Activated CD8-positive, alpha-beta memory T cell treated with anti-CD3 and anti-CD28 coated beads for 48 hours (primary cell): ENCODE measurements around the gene ZC3H12C.
"Not testable (repeated sequence)": the region's sequence is repeated elsewhere in the genome, so short reads cannot be mapped to it uniquely, and the experiment has no call there.

ENCODE experiments used
- DNase-seq, 3 experiments: peaks; one replicate each; pipeline ENCODE4 v3.0.0-alpha.2; 2020; ENCODE audit warnings: low read depth in 2 of 3, low spot score in 2 of 3

The ZC3H12C gene

GRCh38 chr11:110176366-110177085 is 83.3 kb downstream of the ZC3H12C start:
- DNase-seq: no peak

DNA sequence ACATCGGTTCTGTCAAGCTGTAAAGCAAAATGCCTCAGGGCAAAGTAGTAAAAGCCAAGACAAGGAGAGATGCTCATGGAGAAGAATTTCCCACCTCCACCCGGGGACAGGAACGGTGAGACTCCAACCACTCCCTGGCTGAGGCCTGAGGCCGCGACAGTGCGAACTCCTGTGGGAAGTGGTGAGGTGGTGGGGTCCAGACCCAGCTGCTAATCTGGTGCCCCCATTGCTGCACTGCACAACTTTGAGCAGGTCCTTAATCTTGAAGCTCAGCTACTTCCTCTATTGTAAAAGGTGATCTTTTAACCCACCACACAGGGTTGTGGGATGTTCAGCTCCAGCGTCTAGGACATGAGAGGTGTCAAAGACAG is 83.9 kb downstream of the ZC3H12C start:
- no peak for DNase-seq

- DNase-seq: no peak
Measured at GRCh38 chr11:110179064-110179463, 85.9 kb downstream of the ZC3H12C start.

DNA sequence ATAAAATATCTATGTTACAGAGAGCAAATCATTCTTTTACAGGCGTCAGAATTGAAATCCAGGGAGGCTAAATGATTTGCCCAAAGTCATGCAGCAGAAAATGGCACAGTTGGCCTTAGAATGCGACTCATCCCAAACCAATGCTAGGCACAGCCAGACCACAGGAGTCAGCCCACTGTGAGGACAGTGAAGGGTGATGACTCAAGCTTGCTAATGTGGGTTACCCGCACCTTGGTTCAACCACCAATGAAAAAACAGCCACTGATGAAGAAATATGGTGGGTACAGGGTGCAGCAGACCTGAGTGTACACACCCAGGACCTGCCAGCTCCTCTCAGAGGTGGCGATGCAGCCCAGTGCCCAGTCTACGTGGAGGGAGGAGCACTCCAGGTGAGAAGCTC is 89.7 kb downstream of the ZC3H12C start:
- DNase-seq: no peak

DNA sequence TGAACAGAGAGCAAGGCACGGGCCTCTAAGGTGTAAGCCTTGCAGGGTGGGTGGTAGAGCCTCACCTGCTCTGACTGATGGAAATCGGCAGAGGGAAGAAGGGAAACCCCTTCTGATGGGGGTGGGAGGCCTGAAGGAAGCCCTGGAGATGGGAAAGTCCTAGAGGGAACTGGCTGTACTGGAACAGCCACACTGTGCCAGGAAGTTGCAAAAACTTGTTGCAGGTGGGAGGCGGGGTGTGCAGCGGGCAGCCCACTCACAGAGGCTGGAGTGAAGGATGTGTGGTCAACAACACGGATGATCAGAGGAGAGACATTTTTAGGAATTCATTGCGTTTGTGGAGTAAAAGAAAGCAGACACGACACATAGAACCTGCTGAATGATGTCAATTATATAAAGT is 91.3 kb downstream of the ZC3H12C start:
- DNase-seq: no peak

DNA sequence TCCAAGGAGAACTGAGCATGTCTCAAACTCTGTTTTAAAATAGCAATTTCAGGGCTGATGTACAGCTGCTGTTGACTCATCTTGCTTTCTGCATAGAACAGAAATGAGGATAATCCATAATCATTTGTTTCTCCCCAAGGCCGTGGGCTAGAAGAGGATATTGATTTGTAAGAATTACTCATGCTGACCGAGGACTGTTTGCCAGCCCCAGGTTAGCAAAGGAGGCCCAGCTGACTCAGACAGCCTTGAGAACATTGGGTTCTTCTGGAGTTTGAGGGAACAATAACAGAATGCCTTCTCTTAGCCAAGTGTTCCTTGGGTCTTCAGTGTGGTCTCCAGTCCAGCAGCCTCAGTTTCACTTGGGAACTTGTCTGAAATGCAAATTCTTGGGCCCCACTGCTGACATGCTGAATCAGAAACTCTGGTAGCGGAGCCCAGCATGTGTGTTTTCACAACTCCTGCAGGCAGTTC is 92.0 kb downstream of the ZC3H12C start:
- DNase-seq: no peak

GRCh38 chr11:110185599-110185998 is 92.4 kb downstream of the ZC3H12C start:
- no peak for DNase-seq

- DNase-seq: no peak
Measured at GRCh38 chr11:110186456-110186855, 93.3 kb downstream of the ZC3H12C start.

DNA sequence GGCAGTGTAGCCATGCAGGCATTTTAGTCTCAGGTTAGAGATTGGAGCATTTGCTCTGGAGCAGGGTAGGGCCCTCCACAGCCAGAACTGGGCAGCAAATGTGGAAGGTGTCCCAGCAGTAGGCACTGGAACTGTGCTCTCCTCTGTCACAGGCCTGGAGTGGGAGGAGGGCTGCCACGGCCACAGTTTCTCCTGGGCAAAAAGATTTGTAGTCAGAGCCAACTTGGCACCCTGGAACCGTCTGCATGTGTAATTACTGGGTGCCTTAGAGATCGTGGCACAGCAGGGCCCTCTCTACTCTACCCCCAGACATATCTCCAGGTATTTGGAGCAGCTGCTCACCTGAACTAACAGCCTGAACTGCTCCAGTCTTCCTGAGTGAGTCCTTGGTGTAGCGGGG is 93.7 kb downstream of the ZC3H12C start:
- DNase-seq: no peak

DNA sequence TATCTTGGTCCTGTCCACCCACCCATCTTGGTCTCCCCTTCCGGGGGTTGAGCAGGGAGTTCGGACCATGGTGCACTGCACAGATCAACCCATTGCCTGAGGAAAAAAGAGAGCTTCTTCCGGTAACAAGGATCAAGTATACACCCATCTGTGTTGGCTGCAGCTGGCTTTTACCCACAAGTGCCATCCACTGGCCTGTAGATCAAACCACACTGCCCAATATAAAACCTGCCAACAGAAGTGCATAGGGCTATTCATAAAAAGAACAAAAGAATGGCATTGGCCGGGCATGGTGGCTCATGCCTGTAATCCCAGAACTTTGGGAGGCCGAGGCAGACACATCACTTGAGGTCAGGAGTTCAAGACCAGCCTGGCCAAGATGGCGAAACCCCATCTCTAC is 94.5 kb downstream of the ZC3H12C start:
- DNase-seq: no peak

DNA sequence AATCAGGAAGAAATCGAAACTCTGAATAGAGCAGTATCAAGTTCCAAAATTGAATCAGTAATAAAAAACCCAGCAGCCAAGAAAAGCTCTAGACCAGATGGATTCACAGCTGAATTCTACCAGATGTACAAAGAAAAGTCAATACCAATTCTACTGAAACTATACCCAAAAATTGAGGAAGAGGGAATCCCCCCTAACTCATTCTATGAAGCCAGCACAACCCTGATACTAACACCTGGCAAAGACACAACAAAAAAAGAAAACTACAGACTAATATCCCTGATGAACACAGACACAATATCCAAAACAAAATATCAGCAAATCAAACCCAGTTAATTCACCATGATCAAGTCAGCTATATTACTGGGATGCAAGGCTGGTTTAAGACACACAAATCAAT is 97.7 kb downstream of the ZC3H12C start:
- DNase-seq: no peak

DNA sequence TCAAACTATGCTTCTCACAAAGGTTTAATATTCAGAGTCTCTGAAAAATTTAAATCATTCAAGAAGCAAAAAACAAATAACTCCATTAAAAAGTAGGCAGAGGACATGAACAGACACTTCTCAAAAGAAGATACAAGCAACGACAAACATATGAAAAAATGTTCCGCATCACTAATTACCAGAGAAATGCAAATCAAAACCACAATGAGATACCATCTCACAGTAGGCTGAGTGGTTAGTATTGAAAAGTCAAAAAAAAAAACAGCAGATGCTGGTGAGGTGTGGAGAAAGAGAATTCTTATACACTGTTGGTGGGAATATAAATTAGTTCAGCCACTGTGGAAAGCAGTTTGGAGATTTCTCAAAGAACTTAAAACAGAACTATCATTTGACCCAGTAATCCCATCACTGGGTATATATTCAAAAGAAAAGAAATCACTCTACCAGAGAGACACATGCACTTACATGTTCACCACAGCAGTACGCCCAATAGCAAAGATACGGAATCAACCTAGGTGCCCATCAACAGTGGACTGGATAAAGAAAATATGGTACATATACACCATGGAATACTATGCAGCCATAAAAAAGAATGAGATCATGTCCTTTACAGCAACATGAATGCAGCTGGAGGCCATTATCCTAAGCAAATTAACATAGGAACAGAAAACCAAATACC is 99.6 kb downstream of the ZC3H12C start:
- not testable (repeated sequence) for DNase-seq

GRCh38 chr11:110194211-110194766 is 101.1 kb downstream of the ZC3H12C start:
- DNase-seq: not testable (repeated sequence)

DNA sequence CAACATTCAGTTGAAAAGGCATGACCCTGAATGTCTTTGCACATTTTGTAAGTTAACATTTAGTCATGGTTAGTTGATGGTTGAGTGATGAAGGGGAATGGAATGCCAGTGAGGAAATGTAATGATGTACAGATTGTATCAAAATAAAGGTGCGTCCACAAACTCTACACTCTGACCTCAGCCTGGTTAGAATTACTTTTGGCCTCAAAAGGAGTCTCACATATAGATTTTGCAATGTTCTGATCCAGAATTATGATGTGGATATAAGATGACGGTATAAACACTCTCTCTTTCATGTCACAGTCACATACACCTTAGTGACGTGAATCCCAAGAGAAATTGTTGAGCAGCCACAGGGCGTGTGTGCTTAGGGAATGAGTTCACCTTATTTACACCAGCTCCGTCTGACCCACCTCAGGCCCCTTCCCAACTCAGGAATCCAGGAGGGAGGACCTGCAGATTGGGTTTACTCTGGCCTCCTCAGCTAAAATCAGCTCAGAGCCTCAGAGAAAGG is 103.1 kb downstream of the ZC3H12C start:
- DNase-seq: no peak

DNA sequence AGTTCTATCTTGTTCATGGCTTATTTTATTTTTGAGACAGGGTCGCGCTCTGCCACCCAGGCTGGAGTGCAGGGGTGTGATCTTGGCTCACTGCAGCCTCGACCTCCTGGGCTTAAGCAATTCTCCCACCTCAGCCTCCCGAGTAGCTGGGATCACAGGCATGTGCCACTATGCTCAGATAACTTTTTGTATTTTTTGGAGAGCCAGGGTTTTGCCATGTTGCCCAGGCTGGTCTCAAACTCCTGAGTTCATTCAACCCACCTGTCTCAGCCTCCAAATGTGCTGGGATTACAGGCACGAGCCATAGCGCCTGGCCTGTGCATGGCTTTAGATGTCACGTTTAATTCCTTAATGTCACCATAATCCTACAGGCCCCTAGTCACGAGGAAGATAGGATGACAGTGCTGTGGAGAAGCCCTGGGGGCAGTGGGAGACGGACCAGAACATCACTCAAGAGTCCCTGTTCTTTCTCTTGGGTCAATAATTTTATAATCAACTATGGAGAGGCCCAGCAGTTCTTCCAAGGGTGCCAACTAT is 103.8 kb downstream of the ZC3H12C start:
- DNase-seq: no peak

DNA sequence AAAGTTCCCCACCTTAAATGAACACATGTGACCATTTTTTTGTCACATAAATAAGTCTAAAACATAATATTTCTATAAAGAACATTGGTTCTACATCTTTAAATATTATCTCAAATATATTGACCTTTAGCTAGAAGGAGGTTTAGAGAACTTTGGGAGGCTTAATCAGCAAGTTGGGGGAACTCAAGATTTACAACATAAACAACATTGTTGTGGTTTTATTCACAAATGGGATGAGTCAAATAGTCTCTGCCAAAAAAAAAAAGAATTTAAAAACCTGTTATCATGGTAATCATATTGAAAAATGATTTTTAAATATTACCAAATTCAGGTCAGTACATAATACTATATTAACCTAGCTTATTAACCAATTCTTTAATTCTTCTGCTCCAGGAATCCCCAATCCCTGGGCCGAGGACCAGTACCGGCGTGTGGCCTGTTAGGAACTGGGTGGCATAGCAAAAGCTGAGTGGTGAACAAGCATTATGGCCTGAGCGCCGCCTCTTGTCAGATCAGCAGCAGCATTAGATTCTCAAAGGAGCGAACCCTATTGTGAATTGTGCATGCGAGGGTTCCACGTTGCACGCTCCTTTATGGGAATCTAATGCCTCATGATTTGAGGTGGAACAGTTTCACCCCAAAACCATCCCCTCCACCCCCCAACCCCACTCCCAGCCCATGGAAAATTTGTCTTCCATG is 105.0 kb downstream of the ZC3H12C start:
- no peak for DNase-seq

DNA sequence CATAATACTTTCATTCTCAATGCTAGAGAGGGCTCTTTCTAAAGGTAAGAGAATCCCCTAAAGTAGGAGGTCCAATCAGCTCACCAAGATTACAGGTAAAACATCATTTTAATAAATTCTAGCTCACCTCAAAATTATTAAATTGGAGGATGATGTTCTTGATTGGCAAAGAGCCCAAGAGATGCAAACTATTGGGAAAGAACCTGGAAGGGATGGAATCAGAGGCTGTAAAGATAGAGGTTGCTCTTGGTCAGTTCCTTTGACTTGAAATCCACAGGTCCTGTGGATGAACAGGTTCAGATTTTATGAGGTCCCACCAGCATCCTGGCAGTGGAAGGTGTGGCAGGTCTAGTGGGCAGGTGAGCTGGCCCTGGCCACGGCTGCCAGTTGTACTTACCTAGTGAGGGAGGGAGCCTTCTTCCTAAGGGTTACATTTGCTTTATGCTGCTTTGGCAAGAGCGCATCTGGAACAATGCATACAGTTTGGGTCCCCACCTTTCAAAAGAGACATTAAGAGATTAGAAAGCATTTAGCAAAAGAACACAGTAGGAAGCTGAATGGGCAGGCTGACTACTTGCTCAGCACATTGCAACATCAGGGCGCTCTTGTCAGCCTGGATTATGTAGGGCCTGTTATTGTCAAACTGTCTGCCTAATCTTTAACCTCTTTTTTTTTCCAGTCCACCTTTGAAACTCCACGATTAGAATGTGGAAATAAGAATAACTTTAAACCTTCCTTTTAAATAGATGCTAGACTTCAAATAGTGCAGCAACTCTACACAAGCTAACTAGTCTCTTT is 106.2 kb downstream of the ZC3H12C start:
- DNase-seq: no peak

GRCh38 chr11:110200241-110200640 is 107.0 kb downstream of the ZC3H12C start:
- no peak for DNase-seq

DNA sequence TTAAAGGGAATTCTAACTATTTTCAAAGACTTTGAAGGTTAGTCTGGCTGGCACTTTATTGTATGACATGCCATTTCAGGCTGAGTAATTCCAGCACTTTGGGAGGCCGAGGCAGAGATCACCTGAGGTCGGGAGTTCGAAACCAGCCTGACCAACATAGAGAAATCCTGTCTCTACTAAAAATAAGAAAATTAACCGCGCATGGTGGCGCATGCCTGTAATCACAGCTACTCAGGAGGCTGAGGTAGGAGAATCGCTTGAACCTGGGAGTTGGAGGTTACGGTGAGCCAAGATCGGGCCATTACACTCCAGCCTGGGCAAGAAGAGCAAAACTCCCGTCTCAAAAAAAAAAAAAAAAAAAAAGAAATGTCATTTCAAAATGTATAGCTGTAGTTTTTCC is 107.6 kb downstream of the ZC3H12C start:
- no peak for DNase-seq

GRCh38 chr11:110207123-110207522 is 113.9 kb downstream of the ZC3H12C start:
- DNase-seq: no peak
